GM12873 (cell line): Measurements from ENCODE around the gene GET4.

ENCODE experiments used
- CTCF ChIP-seq: IDR thresholded peaks from 2 replicates; pipeline ENCODE4 v1.5.1; 2012; ENCODE audit warnings: low read depth, mild to moderate bottlenecking, moderate library complexity, low read length, control low read depth; ENCODE audit not compliant: insufficient read depth; ENCODE audit errors: missing control alignments

Gene GET4, protein sequence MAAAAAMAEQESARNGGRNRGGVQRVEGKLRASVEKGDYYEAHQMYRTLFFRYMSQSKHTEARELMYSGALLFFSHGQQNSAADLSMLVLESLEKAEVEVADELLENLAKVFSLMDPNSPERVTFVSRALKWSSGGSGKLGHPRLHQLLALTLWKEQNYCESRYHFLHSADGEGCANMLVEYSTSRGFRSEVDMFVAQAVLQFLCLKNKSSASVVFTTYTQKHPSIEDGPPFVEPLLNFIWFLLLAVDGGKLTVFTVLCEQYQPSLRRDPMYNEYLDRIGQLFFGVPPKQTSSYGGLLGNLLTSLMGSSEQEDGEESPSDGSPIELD

DNA sequence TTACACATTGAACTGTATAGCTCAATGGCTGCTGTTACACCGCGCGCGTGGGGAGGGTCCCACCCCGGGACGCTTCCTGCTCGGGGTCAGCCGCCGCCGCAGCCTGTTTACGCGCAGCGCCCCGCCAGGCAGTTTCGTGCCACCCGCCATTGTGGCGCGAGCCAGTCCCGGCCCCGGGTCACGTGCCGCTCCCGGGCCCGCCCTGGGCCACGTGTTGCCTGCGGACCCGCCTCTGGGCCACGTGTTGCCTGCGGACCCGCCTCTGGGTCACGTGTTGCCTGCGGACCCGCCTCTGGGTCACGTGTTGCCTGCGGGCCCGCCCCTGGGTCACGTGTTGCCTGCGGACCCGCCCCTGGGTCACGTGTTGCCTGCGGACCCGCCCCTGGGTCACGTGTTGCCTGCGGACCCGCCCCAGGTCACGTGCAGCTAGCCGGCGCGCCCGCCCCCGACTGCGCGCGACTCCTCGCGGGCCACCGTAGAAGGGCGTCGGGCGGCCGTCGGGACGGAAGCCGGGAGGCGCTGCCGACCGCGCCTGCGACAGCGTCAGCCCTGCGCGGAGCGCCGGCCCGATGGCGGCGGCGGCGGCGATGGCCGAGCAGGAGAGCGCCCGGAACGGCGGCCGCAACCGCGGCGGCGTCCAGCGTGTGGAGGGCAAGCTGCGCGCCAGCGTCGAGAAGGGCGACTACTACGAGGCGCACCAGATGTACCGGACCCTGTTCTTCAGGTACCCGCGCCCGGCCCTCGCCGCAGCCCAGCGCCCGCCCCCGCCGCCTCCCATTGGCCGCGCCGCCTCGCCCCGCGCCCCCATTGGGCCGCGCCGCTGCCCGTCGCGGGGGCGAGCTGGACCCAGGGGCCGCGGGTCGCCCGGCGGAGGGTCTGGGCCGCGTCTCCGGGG is at the start of gene GET4:
TSS of gene GET4 (plus strand) at position 478 of the 895 bp plus-strand sequence. CDS start at position 570, 92 bp downstream.
- peak; percentile 28 for TF ChIP-seq CTCF

DNA sequence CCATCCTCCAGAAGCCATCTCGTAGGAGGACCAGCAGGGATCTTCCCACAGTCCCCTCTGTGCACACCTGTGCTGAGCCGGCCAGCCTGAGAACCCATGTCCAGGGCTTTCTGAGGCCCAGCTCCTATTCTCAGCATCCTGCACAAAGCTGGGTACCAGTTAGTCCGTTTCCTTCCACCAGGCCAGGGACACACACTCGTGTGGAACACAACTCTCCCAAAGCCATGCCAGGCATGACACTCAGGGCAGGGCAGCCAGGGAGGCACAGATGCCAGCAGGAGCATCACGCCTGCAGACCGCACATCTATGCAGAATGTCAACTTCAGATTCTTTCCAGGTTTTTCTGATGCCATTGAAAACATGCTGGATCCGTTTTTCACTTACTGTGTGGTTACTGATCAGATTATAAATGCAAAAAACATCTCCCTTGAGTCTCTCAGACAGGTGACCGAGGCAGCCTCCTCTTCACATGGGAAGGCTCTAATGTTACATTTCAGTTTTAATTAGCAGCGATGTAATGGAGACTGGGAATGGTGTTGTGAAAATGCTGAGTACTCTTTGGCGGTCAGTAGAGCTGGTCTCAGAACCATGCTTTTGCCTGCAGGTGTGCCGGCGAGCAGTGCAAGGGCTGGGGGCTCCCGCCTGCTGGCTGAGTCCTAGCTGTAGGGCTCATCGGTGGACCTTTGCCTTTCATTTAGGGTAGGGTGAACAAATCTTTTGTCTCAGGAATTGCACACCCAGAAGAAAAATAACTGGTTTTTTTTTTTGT is 47.4 kb upstream of the GET4 start:
- no peak for TF ChIP-seq CTCF

- TF ChIP-seq CTCF = no peak
Observed at GRCh38 chr7:830069-830468, 46.3 kb upstream of the GET4 start.

DNA sequence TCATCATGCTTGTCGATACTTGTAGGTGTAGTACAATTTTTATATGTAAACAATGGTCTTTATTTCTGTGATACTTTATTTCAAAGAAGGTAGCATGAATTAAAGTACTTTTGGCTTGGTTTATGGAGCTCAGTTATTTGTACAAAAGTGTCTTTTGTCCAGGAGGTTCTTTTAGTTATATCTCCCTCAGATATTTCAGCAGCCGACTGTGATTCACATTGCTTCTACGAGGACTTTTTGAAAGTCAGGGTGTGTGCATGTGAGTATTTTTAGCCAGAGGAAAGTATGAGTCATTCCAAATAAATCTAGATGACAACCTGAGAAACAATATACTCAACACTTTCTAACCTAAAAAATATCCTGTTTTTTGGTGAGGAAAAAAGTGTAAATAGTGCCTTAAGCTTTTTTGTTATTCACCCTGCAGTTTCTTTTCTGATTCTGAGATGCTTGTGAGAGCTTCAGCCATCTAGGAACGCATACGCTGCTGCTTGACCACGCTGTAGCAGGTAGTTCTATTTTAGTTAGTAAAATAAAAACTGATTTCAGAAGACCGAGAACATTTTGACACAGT is 44.7 kb upstream of the GET4 start:
- no peak for TF ChIP-seq CTCF

DNA sequence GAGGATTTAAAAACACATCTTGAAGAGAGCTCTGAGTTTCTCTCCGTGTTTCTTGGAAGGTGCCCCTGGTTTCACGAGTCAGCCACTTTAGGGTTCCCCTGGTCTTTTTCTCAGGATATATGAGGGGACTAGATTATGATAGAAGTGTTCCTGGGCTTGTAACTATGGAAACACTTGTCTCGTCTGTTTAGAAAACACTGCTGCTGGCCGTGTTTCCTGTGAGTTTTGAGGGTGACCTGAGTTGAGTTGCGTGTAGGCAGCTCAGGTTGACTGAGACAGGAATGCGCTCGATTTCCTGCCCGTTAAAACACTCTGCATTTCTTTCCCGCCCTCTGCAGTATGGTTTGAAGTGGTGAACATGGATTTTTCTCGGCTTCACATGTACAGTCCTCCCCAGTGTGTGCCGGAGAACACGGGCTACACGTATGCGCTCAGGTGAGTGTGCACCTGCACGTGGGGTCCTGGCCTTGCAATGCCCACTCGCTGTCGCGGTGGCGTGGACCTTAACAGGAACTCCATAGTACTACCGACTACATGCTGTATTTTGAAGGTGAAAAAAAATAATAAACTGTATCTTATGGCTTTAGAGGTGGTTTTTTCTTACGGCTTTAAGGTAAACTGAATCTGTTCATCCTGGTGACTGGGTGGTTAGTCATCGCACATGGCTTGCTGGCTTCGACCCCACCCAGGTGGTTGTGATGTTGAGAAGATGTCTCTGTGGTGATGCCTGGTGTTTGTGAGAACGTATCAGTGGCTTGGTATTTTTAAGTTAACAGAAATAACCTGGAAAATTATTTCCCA is 44.0 kb upstream of the GET4 start, which contains the start of gene SUN1:
TSS of gene SUN1 (plus strand) at position 310 of the 801 bp plus-strand sequence. CDS start at position 359, 49 bp downstream.
- no peak for TF ChIP-seq CTCF

DNA sequence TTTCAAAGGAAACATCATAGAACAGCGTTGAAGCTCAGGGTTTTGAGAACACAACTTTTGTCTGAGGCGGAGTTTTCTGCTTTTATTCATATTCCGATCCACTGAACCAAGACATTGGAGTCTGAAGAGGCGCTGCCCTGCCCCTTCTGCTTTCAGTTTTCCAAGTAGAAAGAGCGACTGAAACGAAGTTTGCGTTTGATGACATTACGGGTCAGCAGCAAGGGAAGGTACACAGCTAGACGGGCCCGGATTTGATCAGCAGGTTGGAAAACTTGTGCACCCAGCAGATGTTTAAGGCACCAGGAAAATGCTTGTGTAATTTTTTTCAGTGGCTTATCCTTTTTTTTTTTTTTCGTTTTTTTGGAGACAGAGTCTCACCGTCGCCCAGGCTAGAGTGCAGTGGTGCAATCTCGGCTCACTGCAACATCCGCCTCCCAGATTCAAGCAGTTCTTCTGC is 43.4 kb upstream of the GET4 start:
- no peak for TF ChIP-seq CTCF
